IPS-18a (cell line): ENCODE measurements around the gene WT1.

Experiments used
- H3K27ac ChIP-seq: one replicate; pipeline ENCODE4 v1.5.1; 2013; ENCODE audit warnings: low read length
- H3K27me3 ChIP-seq: one replicate; pipeline ENCODE4 v1.6.1; 2013; ENCODE audit warnings: mild to moderate bottlenecking, low read length; ENCODE audit not compliant: control insufficient read depth, insufficient read depth
- H3K36me3 ChIP-seq: one replicate; pipeline ENCODE4 v1.6.1; 2013; ENCODE audit warnings: low read depth, low read length; ENCODE audit not compliant: control insufficient read depth
- H3K4me1 ChIP-seq: one replicate; pipeline ENCODE4 v1.6.1; 2013; ENCODE audit warnings: low read depth, low read length; ENCODE audit not compliant: control insufficient read depth
- H3K4me3 ChIP-seq: one replicate; pipeline ENCODE4 v1.5.1; 2013; ENCODE audit warnings: low read length
- H3K9ac ChIP-seq: one replicate; pipeline ENCODE4 v1.6.1; 2013; ENCODE audit warnings: mild to moderate bottlenecking, low read length, moderate library complexity
- H3K9me3 ChIP-seq: one replicate; pipeline ENCODE4 v1.6.1; 2013; ENCODE audit warnings: low read depth, low read length; ENCODE audit not compliant: control insufficient read depth

Gene WT1

DNA sequence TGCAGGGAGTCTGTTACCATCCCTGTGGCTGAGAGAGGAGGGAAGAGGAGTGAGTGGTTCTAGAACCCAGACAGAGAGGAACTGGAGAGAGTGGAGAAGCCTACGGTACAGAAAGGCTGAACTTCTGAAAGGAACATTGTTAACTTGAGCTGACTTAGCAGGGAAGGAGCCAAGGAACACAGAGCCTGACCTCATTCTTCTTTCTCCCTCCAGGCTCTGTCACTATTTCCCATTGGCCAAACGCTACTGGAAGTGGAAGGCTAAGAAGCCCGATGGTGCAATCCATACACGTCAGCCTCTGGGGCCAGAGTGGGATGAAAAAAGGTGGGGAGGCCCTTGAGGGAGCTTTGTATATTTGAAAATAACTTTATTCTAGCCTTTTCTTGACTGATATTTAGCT is 16.5 kb upstream of the WT1 start:
- H3K9ac ChIP-seq = no peak overlapping the region
- no peak overlapping the region for H3K4me3 ChIP-seq
- no peaks in the 10 kb centered on the region for H3K36me3 ChIP-seq
- no peaks in the 10 kb centered on the region for H3K4me1 ChIP-seq
- H3K27me3 ChIP-seq = peaks cover 2% of the 10 kb centered on the region
- H3K27ac ChIP-seq = no peak overlapping the region
- H3K9me3 ChIP-seq = no peaks in the 10 kb centered on the region

DNA sequence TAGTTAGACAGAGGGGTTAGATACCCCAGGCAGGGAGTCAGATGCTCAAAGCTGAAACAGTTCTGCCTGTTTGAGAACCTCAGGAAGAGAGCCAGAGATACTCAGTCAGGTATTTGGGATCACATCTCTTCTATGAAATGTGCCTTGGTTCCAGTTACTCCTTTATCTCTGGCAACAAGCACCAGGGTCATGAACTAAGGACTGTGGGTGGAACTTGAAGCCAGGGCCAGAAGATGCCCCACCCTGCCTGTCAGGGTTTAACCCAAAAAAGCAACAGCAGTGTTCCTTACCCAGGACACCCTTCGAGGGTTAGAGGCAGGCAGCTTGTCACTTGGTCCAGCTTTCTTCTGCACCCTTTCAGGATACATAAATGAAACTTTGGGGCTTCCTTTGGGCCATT is 15.0 kb upstream of the WT1 start:
- no peaks in the 10 kb centered on the region for H3K36me3 ChIP-seq
- H3K27ac ChIP-seq = no peak overlapping the region
- no peak overlapping the region for H3K9ac ChIP-seq
- no peaks in the 10 kb centered on the region for H3K4me1 ChIP-seq
- peaks cover 6% of the 10 kb centered on the region for H3K27me3 ChIP-seq
- no peak overlapping the region for H3K4me3 ChIP-seq
- no peaks in the 10 kb centered on the region for H3K9me3 ChIP-seq

DNA sequence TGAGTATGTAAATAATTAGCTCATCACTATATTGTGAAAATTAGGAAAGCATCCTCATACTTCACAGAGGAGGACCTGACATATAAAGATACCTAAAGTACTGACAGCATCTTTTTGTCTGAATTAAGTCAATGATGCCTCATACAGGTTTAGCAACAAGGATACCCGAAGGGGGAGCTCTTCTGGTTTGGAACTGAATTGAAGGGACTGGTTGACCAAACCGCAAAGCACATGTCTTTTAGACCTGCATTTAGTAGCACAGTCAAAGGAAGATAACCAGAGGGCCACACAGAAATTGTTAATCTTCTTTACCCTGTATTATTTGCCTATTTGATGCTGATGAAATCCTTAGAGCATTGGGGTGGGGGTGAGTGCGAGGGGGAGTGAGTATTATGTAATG is 12.9 kb upstream of the WT1 start:
- Histone ChIP-seq H3K9me3 (no peaks in the 10 kb centered on the region), H3K27ac (no peak overlapping the region), H3K36me3 (no peaks in the 10 kb centered on the region), H3K4me1 (no peaks in the 10 kb centered on the region), H3K4me3 (no peak overlapping the region), H3K27me3 (peaks cover 21% of the 10 kb centered on the region), H3K9ac (no peak overlapping the region)

DNA sequence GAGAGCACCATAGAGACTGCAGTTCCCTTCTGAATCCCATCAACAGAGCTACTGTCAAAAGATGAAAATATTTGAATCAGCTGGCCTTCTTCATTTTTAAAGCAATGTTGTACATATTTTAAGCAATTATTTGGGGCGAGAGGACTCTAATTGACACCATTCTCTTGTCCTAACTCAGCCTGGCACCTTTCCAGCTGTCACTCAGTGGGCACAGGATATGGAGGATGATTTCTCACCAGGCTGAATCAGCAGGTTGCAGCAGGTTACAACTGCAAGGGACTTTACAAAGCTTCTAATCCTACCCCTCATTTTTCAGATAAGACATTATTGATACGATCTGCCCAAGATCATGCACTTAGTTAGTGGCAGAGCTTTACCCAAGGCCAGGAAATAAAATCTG is 11.9 kb upstream of the WT1 start:
- Histone ChIP-seq H3K27ac (no peak overlapping the region), H3K36me3 (no peaks in the 10 kb centered on the region), H3K9me3 (no peaks in the 10 kb centered on the region), H3K27me3 (peaks cover 31% of the 10 kb centered on the region), H3K4me3 (no peak overlapping the region), H3K4me1 (no peaks in the 10 kb centered on the region), H3K9ac (no peak overlapping the region)

DNA sequence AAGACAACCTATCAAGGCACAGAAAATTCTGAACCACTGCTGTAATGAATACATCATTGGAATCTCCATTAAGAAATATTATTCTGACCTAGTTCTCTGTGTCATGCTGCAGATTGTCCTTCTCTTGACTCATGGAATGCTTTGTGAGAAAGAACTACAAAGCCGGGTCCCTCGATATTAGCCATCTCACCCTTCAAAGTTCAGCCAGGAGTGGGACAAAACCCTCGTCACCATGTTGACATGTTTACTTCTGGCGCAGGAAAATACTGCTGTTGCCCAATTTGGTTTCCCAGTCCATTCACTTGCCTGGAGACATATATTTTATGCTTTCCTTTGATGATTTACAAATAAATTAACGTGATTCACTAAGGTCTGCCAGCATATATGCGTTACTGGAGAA is 10.9 kb upstream of the WT1 start:
- Histone ChIP-seq H3K4me3 (no peak overlapping the region), H3K9me3 (no peaks in the 10 kb centered on the region), H3K36me3 (no peaks in the 10 kb centered on the region), H3K27ac (no peak overlapping the region), H3K9ac (no peak overlapping the region), H3K27me3 (peaks cover 41% of the 10 kb centered on the region), H3K4me1 (no peaks in the 10 kb centered on the region)

DNA sequence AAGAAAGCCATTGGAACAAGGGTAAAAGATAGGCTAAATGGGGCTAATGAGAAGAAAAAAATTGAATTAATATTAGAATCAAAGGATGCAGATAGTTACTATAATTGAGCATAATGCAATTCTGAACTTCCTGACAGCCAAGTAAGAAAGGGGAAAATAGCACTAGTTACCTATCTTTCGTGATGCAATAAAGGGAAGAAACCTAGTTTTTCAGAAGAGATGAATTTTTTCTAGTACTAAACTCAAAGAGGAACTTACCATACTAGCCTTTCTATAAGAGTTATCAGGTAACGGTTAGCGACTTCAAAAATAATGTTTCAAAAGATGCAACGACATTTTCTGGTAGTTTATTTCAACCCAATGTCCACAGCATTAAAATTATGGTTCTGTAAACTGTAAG is 8.8 kb upstream of the WT1 start:
- Histone ChIP-seq H3K4me1 (no peaks in the 10 kb centered on the region), H3K9ac (no peak overlapping the region), H3K36me3 (no peaks in the 10 kb centered on the region), H3K4me3 (no peak overlapping the region), H3K27me3 (peaks cover 61% of the 10 kb centered on the region), H3K27ac (no peak overlapping the region), H3K9me3 (no peaks in the 10 kb centered on the region)

DNA sequence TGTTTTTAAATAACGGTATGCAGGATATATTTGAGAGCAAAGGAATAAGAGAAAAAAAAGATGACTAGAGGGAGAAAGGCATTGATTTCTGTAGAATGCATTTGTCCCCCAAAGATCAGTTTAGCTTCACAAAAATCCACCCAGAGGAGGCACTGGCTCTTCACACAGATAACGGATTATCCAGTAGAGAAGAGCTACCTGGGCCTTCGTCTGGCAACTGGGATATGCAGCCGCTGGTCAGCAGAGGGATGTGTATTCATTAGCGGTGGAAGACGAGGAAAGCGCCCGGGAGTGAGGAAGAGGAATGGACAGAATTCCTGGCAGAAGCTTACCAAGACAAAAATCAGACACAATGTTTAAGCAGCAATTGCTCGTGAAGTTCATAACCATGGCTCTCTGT is 5.6 kb upstream of the WT1 start:
- H3K9me3 ChIP-seq = no peaks in the 10 kb centered on the region
- H3K27ac ChIP-seq = no peak overlapping the region
- no peak overlapping the region for H3K4me3 ChIP-seq
- peaks cover 24% of the 10 kb centered on the region for H3K4me1 ChIP-seq
- H3K27me3 ChIP-seq = peaks cover 89% of the 10 kb centered on the region
- H3K36me3 ChIP-seq = no peaks in the 10 kb centered on the region
- no peak overlapping the region for H3K9ac ChIP-seq

DNA sequence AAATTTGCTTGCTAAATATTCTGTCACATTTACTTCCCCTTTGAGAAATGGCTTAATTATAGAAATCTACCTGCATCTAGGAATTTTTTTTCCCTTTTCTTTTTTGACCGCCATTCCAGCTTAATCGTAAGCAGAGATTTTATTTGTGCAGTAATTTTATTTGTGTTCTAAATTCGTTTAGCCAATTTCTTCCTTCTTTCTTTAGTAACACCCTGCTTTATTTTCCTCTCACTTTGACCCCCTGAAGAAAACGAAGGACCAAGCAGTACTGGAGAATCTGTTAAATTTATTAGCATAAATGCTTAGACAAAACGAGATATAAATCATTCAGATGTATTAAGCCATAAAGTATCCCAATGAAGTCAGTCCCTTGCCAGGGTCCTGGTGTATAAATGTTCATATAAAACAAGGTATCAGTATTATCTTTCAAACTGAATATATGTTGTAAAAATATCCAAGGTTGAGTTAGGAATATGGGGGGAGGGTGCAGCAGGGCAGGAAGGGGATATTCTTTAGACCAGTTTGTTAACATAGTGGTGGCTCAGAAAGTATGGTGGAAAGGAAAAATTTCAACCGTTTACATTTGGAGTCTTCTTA is 5.1 kb upstream of the WT1 start:
- H3K27me3 ChIP-seq = peaks cover 94% of the 10 kb centered on the region

DNA sequence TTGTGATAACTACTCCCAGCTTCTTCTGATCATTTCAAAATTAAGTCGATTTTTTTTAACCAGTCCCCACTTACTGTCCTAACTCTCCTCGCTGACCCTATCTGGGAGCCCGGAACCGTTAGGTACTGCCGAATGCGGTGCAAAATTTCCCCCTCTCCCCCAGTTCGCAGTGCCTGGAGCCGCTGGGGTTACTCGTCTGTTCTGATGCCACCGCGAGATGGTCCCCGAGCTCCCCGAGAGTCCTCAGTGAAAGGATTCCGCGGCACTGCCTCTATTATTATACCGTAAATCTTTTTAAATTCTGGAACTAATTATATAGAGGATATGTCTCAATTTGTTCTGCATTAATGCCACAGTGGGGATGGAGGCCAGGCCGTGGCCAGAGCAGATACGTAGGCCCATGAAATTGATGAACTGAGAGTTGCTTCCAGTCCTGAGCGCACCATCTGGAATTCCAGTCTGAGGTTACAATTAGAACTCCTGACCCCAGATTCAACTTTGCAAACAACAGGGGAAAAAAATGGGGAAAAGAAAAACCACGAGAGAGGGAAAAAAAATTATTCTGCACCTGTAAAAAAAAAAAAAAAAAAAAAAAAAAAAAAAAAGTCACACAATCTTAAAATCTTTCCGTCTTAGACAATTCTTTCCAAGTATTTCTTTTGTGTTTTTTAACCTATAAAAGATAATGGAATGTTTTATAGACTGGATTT is 4.3 kb upstream of the WT1 start:
- Histone ChIP-seq H3K27ac (no peak overlapping the region), H3K4me3 (no peak overlapping the region), H3K36me3 (no peaks in the 10 kb centered on the region), H3K9me3 (no peaks in the 10 kb centered on the region), H3K9ac (no peak overlapping the region), H3K4me1 (peaks cover 27% of the 10 kb centered on the region), H3K27me3 (peaks cover 96% of the 10 kb centered on the region)

More for the DNA sequence above, 5.1 kb upstream of the WT1 start:
- Histone ChIP-seq H3K9me3 (no peaks in the 10 kb centered on the region), H3K9ac (no peak overlapping the region), H3K4me3 (no peak overlapping the region), H3K27ac (no peak overlapping the region), H3K4me1 (peaks cover 27% of the 10 kb centered on the region), H3K36me3 (no peaks in the 10 kb centered on the region)

DNA sequence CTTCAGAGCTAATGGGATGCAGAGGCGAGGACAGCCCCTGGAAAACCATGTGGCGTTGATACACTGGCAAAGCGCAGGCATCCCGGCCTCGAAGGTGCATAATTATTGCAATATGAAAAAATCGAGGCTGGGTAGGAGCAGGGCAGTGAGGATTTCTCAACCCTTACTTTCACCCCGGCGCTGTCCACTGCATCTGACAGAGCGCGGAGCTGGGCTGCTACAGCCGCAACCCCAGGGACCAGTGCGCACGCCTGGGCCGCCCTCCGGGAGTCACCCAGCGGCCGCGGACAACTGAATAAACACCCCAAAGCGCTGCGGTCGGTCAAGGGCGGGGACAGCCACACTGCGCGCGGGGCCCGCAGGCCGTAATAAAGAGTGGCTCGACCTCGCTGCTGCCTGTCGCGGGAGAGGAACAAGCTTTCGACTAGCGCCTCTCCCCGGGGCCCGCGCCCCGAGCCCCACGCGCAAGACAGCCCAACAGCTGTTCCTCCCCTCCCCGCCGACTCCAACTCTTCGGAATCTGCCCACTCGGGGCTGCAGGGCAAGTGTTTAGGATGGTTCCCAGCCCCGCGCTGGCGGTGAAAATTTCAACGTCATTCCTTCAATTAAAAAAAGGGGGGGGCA is 3.6 kb upstream of the WT1 start:
- Histone ChIP-seq H3K9ac (no peak overlapping the region), H3K4me3 (no peak overlapping the region), H3K4me1 (peaks cover 27% of the 10 kb centered on the region), H3K27ac (no peak overlapping the region), H3K9me3 (no peaks in the 10 kb centered on the region), H3K36me3 (no peaks in the 10 kb centered on the region), H3K27me3 (peaks cover 99% of the 10 kb centered on the region)

DNA sequence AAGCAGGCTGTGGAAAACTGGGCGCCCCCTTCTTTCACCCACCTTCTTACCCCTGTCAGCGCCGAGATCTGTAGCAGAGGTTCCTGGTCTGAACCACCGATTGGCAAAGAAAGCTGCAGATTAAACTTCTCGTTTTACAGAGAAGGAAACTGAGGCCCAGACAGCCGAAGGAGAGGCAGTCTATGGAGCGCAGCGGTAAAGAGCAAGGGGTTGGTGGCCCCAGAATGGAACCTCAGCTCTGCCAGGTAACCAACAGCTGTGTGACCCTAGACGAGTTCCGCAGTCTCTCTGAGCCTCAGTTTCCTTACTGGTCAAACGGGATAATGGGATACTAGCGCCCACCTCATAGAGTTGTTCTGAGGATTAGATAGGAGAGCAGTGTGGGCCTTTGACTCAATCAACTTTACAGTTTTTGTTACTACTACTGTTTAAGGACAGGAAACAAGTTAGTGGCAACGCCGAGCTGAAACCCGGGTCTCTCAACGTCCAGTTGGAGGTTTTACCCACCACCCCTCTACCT is 3.1 kb upstream of the WT1 start:
- Histone ChIP-seq H3K27me3 (peaks cover 99% of the 10 kb centered on the region), H3K9me3 (no peaks in the 10 kb centered on the region), H3K27ac (no peak overlapping the region), H3K9ac (no peak overlapping the region), H3K4me1 (peaks cover 27% of the 10 kb centered on the region), H3K36me3 (no peaks in the 10 kb centered on the region), H3K4me3 (peak overlapping the region; percentile 49)
